HG03575 (cell line): Measurements from ENCODE around the gene TMEM217.

Source experiments
- ATAC-seq: cut with Tn5 transposase; IDR thresholded peaks from one replicate; pipeline ENCODE4 v1.9.1; 2021; ENCODE audit not compliant: unreplicated experiment, insufficient number of reproducible peaks, low FRiP score; ENCODE audit errors: extremely low read depth

Gene TMEM217

DNA sequence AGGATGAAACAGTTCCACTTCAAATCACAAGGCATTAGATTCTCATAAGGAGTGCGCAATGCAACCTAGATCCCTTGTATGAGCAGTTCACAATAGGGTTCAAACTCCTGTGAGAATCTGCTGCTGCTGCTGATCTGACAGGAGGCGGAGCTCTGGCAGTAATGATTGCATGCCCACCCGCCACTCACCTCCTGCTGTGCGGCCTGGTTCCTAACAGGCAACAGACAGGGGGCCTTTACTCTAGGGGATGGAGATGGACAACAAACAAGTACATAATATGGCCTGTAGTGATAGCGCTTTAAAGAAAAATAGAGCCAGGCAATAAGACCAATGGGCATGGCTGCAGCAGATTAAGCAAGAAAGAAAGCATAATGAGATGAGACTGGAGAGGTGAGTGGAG is 3.1 kb downstream of the TMEM217 start:
- no peak for ATAC-seq

DNA sequence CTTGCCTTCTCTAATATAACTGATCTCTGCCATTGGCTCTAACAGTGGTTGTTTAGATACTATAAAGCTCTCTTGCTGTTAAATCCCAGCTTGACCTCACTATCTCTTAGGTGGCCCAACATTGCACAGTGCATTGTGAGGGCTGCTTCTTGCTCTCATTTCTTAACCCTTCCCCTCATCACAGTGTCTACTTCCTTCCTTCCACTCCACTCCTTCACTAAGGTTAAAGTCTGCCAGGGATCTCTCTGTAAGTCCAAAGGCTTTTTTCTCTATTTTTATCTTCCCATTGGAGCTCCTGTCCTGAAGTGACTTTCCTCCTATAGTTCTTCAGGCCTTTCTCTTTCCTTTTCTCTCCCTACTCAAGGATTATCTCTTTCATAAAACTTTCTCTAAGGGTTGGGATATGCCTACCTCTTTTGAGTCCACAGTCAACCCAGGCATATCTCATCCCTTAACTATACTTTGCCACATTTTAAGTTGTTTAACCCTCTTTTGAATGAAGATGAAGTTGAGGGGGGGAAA is 4.4 kb downstream of the TMEM217 start:
- no peak for ATAC-seq

DNA sequence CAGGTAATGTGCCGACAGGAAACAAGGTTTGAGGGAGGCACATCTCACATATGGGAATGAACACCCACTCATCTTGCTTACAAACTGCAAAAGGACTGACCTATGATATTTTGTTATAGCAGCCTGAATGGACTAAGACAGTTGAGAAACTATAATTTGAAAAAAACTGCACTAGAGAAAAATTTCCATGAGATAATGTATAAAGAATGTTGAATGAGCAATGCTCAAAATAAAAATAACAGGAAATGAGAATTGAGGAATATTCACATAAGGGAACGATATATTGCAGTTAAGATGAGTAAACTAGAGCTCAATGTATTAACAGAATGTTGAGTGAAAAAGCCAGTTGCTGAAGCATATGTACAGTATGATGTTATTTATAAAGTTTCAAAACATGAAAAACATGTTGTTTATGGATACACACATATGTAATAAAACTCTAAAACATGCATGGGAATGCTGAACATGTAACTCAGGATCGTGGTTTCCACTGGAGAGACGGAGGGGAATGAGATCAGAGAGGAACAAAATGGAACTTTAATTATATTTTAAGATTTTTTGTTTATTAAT is 6.6 kb downstream of the TMEM217 start:
- no peak for ATAC-seq

DNA sequence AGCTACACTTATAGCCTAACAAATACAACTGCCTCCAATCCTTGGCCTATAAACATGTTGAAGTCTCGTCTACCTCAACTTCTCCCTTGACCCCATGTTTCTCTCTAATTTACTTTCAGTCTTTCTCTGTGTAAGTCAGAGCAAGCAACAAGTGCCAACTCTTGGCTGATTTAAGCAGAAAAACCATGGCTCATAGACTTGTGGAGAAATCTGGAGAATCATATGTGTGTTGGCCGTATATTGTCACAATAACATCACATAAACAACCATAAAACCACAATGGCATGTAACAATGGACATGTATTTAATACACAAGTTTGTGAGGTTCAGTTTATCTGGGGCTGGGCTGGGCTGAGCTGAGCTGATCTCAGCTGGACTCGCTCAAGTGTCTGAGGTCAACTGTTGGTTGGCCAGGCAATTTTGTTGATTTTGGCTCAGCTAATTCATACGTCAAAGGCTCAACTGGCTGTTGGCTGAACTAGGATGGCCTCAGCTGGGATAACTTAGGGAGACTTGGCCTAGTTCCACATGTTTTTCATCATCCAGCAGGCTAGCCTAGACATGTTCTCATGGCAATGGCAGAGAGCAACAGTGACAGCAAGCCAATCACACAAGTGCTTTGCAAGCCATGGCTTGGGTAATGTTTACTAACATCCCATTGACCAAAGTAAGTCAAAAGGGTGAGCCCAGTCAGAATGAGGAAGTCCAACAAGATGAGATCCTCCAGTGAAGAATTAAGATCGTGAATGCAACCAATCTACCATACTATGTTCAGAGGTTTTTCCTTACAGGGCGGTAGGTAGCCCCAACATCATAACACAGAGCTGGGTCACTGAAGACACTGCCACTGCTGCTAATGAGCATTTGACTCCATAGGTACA is 13.3 kb downstream of the TMEM217 start:
- no peak for ATAC-seq

DNA sequence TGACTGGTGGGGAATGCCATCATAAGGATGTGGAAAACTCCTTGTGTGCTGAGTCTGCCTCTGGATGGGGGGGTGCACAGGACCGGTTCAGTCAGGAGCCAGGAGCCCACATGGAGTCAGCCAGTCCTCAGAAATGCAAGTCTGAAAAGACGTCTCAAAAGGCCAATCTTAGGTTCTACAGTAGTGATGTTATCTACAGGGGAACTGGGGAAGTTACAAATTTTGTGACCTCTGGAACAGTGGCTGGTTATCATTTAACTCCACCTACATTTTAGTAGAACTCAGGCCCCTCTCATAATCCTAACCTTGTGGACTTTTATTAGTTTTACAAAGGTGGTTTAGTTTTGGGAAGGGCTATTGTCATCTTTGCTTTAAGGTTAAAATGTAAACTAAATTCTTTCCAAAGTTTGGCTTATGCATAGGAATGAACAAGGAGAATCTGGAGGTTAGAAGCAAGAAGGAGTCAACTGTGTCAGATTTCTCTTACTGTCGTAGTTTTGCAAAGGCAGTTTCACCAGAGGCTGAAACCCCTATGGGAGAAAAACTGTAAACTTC is 14.1 kb downstream of the TMEM217 start:
- no peak for ATAC-seq

DNA sequence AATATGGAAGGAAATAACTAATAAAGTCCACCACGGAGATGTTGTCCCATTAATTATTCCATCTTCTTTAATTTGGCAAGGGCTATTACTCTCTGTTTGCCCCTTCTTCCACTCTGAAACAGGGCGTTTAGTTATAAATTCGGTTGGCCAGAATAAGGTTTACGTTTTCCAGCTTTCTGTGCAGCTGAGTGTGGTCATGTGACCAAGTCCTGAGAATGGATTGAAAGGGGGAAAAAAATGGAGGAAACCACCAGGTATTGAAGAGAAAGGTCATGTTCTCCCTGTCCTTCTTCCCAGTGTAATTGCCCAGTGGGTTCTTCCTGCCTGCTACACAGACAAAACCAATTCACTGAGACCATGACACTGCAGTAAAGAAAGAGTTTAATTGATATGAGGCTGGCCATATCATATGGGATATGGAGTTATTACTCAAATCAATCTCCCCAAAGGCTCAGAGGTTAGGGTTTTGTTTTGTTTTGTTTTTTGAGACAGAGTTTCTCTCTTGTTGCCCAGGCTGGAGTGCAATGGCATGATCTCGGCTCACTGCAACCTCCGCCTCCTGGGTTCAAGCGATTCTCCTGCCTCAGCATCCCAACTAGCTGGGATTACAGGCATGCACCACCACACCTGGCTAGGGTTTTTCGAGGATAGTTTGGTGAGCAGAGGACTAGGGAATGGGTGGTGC is 14.7 kb downstream of the TMEM217 start:
- ATAC-seq = no peak

DNA sequence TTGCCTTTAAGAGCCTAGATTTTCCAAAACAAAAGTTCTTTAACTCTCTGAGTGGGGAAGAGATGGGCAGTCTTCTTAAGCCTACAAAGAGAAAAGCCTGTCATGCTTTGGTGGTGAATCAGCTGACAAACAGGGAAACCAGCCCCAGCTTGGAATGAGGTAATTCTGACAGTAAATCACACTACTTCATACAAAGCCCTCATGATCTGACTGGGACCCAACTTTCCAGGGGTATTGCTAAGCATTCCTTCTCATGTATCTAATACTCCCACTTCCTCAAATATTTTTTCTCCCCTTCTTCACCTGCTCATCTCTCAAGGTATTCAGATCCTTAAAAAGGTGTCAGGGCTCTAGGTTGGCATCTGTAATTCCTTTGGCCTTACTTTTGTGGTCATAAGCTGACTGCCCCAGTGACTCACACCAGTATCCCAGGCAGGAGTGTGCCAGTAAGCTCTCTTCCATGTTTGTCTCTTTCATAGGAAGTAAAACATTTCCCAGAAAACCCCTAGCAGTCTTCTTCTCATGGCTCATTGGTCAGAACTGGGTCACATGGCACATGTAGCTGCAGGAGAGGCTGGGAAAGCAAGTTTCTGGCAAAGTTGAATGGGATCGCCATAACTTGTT is 15.4 kb downstream of the TMEM217 start:
- ATAC-seq = no peak

DNA sequence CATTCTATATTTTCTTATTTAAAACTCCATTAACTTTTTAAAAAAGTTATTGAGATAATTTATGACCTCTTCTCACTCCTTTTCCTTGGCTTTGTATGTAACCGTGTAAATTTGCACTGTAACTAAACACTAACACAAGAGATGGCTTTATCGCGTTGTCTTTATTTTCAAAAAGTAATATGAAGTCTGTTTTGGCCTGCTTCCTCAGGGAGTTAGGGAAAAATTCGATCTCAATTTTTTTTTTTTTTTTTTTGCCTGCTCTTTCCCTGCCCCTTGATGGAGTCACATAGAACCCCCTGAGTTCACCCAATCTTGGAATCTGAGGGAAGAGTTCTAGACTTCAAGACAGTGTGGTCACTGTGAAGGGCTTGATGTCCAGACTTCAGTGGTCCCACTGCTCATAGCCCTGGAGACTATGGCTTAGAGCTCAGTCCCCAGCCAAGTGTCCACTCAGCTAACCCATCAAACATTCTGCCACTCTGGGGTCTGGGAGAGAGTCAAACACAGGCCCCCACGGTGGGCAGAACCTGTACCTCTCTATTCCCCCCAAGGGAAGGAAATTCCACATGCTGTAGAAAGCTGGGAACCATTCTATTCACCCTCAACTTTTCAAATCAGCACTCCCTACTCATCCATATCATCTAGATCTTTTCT is 16.0 kb downstream of the TMEM217 start:
- no peak for ATAC-seq

DNA sequence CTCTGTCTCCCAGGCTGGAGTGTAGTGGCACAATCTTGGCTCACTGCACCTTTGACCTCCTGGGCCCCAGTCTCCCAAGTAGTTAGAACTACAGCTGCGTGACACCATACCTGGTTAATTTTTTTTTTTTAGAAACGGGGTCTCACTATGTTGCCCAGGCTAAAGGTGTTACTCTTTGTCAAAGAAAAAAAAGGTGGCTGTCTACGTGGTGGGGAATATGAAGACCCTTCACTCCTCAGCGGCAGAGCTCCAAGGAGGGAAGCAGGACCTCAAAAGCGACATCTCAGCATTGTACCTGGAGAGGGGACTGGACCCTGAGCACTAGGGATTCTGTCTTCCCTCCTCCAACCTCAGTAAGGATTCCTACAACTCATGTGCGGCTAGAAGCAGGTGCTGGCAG is 16.8 kb downstream of the TMEM217 start:
- ATAC-seq = no peak

DNA sequence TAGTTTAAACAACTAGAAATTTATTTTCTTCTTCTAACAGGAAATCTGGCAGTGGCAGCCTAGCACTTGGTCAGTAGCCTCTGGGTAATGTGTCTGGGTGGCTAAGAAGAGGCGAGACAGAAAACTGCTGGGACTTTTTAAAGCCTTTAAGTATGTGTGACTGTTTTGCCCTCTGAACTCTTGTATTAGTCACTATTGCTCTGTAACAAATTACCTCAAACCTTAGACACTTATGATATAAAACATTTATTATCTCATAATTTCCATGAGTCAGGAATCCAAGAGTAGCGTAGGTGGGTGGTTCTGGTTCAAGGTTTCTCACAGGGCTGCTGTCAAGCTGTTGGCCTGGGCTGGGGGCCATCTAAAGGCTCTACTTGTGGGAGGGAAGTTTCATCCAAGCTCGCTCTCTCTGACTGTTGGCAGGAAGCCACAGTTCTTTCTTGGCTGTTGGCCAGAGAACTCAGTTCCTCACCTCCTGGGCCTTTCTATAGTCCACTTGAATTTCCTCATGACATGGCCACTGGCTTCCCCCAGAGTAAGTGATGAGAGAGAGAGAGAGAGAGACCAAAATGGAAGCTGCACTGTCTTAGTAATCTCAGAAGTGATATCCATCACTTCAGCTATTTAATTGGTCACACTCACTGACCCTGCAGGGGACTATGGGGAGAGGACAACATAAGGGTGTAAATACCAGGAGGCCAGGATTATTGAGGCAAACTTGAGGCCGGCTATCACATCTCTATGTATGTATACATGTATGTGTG is 17.8 kb downstream of the TMEM217 start:
- ATAC-seq = no peak

DNA sequence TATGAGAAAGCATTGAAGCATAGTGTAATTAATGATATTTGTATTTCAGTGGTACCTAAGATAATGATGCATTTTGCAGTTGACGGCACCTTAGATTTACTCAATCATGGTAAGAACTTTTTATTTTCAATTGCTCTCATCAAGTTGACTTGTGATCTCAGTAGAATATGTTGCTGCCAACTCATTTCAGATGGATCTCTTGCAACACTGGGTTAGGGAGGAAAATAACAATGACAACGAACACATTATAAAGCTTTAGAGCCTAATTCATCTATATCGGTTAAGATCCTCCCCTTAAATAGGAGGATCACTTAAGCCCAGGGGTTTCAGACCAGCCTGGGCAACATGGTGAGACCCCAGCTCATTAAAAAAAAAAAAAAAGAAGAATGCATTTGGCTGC is 18.4 kb downstream of the TMEM217 start:
- ATAC-seq = no peak

DNA sequence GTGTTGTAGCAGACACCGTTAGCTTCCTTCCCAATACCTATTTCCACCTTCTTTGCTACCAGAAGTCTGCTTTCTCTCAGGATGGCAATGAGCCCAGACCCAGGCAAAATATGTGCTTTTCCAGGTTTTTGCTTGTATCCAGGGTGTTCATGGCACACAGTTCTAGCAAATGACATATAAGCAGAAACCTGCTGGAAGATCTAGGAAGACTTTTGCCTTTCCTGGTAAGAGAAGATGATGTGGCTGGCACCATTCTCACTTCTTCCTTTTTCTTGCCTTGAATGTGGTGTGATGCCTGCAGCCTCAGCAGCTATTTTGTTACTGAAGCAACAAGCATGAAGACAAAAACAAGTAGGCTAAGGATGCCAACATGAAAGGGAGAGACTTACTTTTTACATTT is 19.6 kb downstream of the TMEM217 start:
- no peak for ATAC-seq

DNA sequence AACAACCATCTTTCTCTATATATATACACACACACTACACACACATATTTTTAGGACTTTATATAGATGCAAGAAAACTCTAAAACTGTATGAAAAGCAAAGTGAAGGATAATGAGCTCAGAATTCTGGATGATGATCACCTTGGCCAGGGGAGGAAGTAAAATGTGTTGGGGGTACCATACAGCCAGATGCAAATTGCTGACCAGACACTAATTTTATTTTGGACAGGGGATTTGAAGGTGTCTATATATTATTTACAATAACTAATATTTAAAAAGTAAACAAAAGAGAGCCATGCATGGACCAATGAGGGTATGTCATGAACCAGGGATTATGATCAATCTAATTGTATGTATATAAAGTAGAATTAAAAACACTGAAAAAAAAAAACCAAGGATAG is 20.2 kb downstream of the TMEM217 start:
- no peak for ATAC-seq

DNA sequence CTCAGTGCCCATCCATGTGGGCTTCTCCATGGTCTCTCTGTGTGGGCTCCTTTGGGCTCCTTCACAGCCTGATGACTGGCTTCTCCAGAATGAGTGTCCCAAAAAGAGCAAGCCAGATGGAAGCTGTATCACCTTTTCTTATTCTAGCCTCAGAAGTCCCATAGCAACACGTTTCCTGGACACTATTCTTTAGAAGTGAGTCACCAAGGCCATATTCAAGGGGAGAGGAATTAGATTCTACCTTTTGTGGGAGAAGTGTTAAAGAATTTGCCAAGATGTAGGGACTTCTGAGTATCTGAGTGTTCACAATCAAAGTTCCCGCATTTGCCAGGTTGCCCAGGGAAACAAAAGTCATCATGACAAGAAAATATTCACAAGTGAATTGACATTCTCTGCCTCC is 21.0 kb downstream of the TMEM217 start:
- no peak for ATAC-seq

DNA sequence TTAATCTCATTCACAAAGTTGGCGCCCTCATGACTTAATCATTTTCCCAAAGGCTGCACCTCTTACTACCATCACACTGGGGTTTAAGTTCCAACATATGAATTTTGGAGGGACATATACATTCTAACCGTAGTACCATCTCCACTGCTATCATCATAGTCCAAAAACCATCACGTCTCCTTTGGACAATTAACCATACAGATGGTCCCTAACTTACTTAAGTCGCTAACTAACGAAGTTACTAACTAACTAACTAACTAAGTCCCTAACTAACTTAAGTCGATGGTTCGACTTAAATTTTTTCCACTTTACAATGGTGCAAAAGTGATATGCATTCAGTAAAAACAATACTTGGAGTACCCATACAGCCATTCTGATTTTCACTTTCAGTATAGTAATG is 24.4 kb downstream of the TMEM217 start:
- ATAC-seq = no peak

DNA sequence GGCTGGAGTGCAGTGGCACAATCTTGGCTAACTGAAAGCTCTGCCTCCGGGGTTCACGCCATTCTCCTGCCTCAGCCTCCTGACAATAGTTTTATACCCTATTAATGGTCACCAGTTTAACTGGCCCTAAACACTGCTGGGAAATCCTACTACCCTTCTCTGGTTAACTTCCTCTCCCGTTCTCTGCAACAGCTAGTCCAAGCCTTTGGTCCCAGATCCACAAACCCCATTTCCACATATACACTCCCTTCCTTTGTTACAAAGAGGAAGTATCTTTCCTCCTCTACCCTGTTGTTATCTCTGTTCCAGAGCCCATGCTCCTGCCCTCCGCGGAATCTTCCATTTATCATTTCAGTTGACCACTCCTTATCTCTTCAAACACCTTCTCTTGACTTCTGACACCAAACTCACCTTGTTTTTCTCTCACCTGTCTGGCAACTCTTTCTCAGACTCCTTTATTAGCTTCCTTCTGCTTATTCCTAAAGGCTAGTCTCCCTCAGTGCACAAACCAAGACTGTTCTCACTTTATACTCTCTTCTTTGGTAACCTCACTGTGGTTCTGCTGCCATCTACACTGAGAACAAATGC is 25.4 kb downstream of the TMEM217 start:
- ATAC-seq = no peak

DNA sequence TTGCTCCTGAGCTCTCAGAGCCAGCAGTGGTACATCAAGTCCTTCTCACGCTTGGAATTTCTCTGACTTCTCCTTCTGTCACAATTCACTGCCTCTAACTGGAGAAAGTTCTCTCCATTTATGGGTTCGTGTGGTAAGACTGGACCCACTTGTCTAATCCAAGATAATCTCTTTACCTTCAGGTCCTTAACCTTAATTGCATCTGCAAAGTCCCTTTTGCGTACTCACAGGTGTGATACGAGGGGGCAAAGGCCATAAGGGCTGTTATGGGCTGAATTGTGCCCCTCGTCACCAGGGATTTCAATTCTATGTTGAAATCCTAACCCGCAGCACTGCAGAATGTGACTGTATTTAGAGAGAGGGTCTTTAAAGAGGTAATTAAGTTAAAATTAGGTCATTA is 27.8 kb downstream of the TMEM217 start:
- no peak for ATAC-seq
